AG04450 (cell line): ENCODE results near the gene DPP3. TPM values are rescaled to one million over a fixed set of nuclear protein-coding genes. Genes with fewer than 3 reads are reported as not detected.

Experiments
- CTCF ChIA-PET: fragments of 300-600, 350-600 bp; formaldehyde crosslinking; extraction: SDS; loops from one replicate; lab custom pipeline; 2022; ENCODE audit warnings: antibody characterized with exemption, inconsistent platforms; lab: Charles Lee
- POLR2A ChIA-PET: fragments of 350-600 bp; formaldehyde crosslinking; extraction: SDS; loops from one replicate; lab custom pipeline; 2021; ENCODE audit warnings: antibody characterized with exemption, inconsistent platforms; lab: Yijun Ruan, JAX
- DNase-seq: peaks from one replicate; pipeline ENCODE4 v3.0.0-alpha.2; 2011; ENCODE audit warnings: low read depth, low spot score
- H3K27ac ChIP-seq: one replicate; pipeline ENCODE4 v1.5.1; 2012; ENCODE audit warnings: low read depth, low read length, control low read depth
- H3K27me3 ChIP-seq: one replicate; pipeline ENCODE4 v1.6.0; 2012; ENCODE audit warnings: low read length; ENCODE audit not compliant: control insufficient read depth, insufficient read depth
- H3K4me3 ChIP-seq: 2 replicates; pipeline ENCODE4 v1.5.1; 2011; ENCODE audit warnings: mild to moderate bottlenecking, low read depth, low read length, control low read depth
- H3K9me3 ChIP-seq: 2 replicates; pipeline ENCODE4 v1.5.1; 2012; ENCODE audit warnings: low read length; ENCODE audit not compliant: control insufficient read depth, insufficient read depth
- CTCF ChIP-seq: IDR thresholded peaks from 2 replicates; pipeline ENCODE4 v1.5.1; 2011; ENCODE audit warnings: low read depth, low read length, control low read depth, inconsistent platforms
- polyA plus RNA-seq: library from polyadenylated mRNA; depleted of rRNA; stranded (reverse); fragments of >200 nt; gene quantifications from 2 replicates; pipeline ENCODE4 v1.2.3, GENCODE V29; 2011

The DPP3 gene
- polyA plus RNA-seq, 1 experiment, result 54.6 TPM

- peaks cover 21% of the 10 kb centered on the region for H3K27me3 ChIP-seq
- no peaks in the 10 kb centered on the region; the same call in 1 of the 2 replicates for H3K9me3 ChIP-seq
- no peak for DNase-seq
- no peak overlapping the region for H3K4me3 ChIP-seq
- CTCF ChIA-PET, result no interaction called here
- POLR2A ChIA-PET, result no interaction called here
- TF ChIP-seq CTCF, result no peak
- H3K27ac ChIP-seq, result no peak overlapping the region
These were observed 69.5 kb downstream of the DPP3 start for GRCh38 chr11:66549696-66550095.

GRCh38 chr11:66550887-66551286 is 70.7 kb downstream of the DPP3 start:
- H3K27me3 ChIP-seq, result peaks cover 30% of the 10 kb centered on the region
- POLR2A ChIA-PET, result no interaction called here
- no peaks in the 10 kb centered on the region for H3K9me3 ChIP-seq
- CTCF ChIA-PET, result no interaction called here
- no peak for DNase-seq
- H3K27ac ChIP-seq, result no peak overlapping the region
- TF ChIP-seq CTCF, result no peak
- no peak overlapping the region for H3K4me3 ChIP-seq

- DNase-seq, result no peak
- ChIA-PET POLR2A (no interaction called here), CTCF (no interaction called here)
- Histone ChIP-seq H3K4me3 (no peak overlapping the region), H3K27me3 (peaks cover 39% of the 10 kb centered on the region), H3K9me3 (peaks cover 3% of the 10 kb centered on the region; the same call in 1 of the 2 replicates), H3K27ac (no peak overlapping the region)
- TF ChIP-seq CTCF, result no peak
These were observed 74.4 kb downstream of the DPP3 start for GRCh38 chr11:66554602-66555001.

- DNase-seq, result no peak
- peaks cover 3% of the 10 kb centered on the region; the same call in 1 of the 2 replicates for H3K9me3 ChIP-seq
- POLR2A ChIA-PET, result no interaction called here
- CTCF ChIA-PET, result no interaction called here
- TF ChIP-seq CTCF, result no peak
- H3K27ac ChIP-seq, result no peak overlapping the region
- H3K27me3 ChIP-seq, result peaks cover 39% of the 10 kb centered on the region
- H3K4me3 ChIP-seq, result no peak overlapping the region
These were observed 75.2 kb downstream of the DPP3 start for GRCh38 chr11:66555416-66555815.

- no peak for TF ChIP-seq CTCF
- Histone ChIP-seq H3K9me3 (peaks cover 3% of the 10 kb centered on the region; the same call in 1 of the 2 replicates), H3K27me3 (peaks cover 39% of the 10 kb centered on the region), H3K4me3 (no peak overlapping the region), H3K27ac (no peak overlapping the region)
- ChIA-PET POLR2A (no interaction called here), CTCF (no interaction called here)
- no peak for DNase-seq
These were observed 75.9 kb downstream of the DPP3 start for GRCh38 chr11:66556086-66556485.
